Adrenal gland (tissue), 12 donors: ENCODE data around the gene COA5. TPM values are rescaled to one million over a fixed set of nuclear protein-coding genes. Genes with fewer than 3 reads are reported as not detected.

Source experiments
- DNase-seq, 7 donors: peaks; one replicate each; pipeline ENCODE4 v3.0.0-alpha.2; 2019 to 2020
- H3K27ac ChIP-seq, 5 donors: fragments of 200-600 bp; sonication (generic) in 4 of 5; 1 replicate in 3 of 5; 2 replicates in 2 of 5; pipeline versions ENCODE4 v1.5.1 to v1.8.0; 2016 to 2020; ENCODE audit warnings: mild to moderate bottlenecking in 1 of 5
- H3K27me3 ChIP-seq: fragments of 200-600 bp; 2 replicates; pipeline ENCODE4 v1.8.0; 2021
- H3K36me3 ChIP-seq, 2 donors: fragments of 200-600 bp; replicated peaks in 1 of 2; 1 replicate in 1 of 2; 2 replicates in 1 of 2; pipeline versions ENCODE4 v1.5.1 to v1.8.0; 2018 to 2022
- H3K4me1 ChIP-seq, 2 donors: fragments of 200-600 bp; replicated peaks in 1 of 2; 1 replicate in 1 of 2; 2 replicates in 1 of 2; pipeline versions ENCODE4 v1.5.1 to v1.8.0; 2018 to 2021
- H3K4me3 ChIP-seq, 4 donors: fragments of 200-600 bp; sonication (generic) in 3 of 4; one replicate each; pipeline ENCODE4 v1.5.1; 2016 to 2018
- H3K9me3 ChIP-seq, 3 donors: fragments of 200-600 bp; sonication (generic) in 1 of 3; replicated peaks in 1 of 3; 1 replicate in 2 of 3; 2 replicates in 1 of 3; pipeline versions ENCODE4 v1.5.1 to v1.8.0; 2016 to 2021
- POLR2A ChIP-seq, 2 donors: fragments of 450-650 bp; IDR thresholded peaks; one replicate each; pipeline ENCODE4 v1.6.1; 2017; ENCODE audit warnings: antibody characterized with exemption in 2 of 2, mild to moderate bottlenecking in 2 of 2, moderate library complexity in 1 of 2
- WGBS, 4 donors: extraction: QIAGEN DNeasy Blood & Tissue Kit in 2 of 4; methylation state at CpG; one replicate each; pipeline versions ENCODE4 v1.1.5 to v1.1.7; 2013 to 2017; 5-methylcytosine and 5-hydroxymethylcytosine counted together
- intact Hi-C, 2 donors: fragments of 100-400 bp; cut with DNase I; formaldehyde crosslinking; loops; one replicate each; pipeline versions ENCODE4 v1.14.1 to v1.15.0; 2022 to 2023
- polyA plus RNA-seq, 3 donors: library from polyadenylated mRNA; stranded (reverse); fragments of 200-250 nt in 2 of 3; fragments of 350-450 nt in 1 of 3; fragmentation: Illumina TruSeq in 1 of 3; extraction: RNeasy Lipid Tissue Mini Kit (QIAGEN cat#74804) in 1 of 3; gene quantifications; one replicate each; pipeline ENCODE4 v1.2.3, GENCODE V29; 2013 to 2014
- total RNA-seq, 9 donors: library from RNA; depleted of rRNA in 4 of 9; stranded (reverse); fragments of >200 nt in 4 of 9; fragments of 120-200 nt in 1 of 9; fragmentation: NEBNext Ultra II Directional in 1 of 9; extraction: Animal tissue kit (Norgen Biotek cat#: 25700) in 1 of 9; gene quantifications; one replicate each; pipeline versions ENCODE4 v1.1.0 to v1.2.4, GENCODE V29; 2013 to 2023
- TF ChIP-seq, protein P1 (sequence below), 6 experiments: fragments of 450-650 bp in 4 of 6; fragments of 200-600 bp in 2 of 6; sonication (generic) in 1 of 6; IDR thresholded peaks; 1 replicate in 5 of 6; 2 replicates in 1 of 6; pipeline versions ENCODE4 v1.5.1 to v1.8.0; 2016 to 2021; ENCODE audit warnings: antibody characterized with exemption in 6 of 6, mild to moderate bottlenecking in 2 of 6, moderate library complexity in 1 of 6
- donor health status: healthy with polysubstance abuse.
- donor health status: Bipolar disorder and iron deficiency.
- donor health status: DM: yes; HTN: yes; CAD: no.
- donor health status: DM: no; HTN: no; CAD: no.
- donor health status: DM: no; HTN: no; CAD: no.
- donor health status: DM: yes; HTN: yes; CAD: no.

Gene COA5
- total and polyA plus RNA-seq, 12 donors, result 18.9 to 76.0 (median 42.6) TPM

DNA sequence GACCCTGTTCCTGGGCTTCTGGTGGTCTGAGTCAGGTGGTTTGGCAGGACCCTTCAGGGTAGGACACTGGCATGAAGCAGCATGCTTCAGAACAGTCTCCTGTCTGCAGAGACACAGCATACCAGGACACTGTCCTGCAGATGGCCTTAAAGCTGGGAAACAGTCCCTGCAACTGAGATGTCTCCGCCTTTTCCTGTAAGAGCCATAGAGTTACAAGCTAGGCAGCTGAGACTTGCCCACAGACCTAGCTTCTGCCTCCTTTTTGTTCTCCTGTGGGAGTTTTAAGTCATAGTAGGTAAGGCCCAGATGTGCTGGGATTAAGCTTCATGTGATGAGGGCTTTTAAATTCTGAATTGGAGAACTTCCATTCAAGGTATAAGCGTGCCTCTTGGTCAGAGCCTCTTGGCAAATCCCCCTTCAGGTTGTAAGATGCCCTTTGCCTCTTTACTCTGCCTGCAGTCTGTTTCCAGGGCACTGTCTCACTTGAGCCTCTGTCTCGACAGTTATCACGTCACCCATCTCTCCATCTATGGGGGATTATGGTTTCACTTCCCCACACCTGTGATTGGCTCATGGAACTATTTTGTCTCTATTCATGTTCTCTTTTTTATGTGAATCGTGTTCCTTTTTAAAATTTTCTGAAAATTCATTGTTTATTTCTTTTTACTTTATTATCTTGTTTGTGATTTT lies 51.8 kb downstream of the COA5 start:
- TF ChIP-seq, protein P1, sequence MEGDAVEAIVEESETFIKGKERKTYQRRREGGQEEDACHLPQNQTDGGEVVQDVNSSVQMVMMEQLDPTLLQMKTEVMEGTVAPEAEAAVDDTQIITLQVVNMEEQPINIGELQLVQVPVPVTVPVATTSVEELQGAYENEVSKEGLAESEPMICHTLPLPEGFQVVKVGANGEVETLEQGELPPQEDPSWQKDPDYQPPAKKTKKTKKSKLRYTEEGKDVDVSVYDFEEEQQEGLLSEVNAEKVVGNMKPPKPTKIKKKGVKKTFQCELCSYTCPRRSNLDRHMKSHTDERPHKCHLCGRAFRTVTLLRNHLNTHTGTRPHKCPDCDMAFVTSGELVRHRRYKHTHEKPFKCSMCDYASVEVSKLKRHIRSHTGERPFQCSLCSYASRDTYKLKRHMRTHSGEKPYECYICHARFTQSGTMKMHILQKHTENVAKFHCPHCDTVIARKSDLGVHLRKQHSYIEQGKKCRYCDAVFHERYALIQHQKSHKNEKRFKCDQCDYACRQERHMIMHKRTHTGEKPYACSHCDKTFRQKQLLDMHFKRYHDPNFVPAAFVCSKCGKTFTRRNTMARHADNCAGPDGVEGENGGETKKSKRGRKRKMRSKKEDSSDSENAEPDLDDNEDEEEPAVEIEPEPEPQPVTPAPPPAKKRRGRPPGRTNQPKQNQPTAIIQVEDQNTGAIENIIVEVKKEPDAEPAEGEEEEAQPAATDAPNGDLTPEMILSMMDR (IDR thresholded peaks at IDR 0.05), result no peak
- no peak for TF ChIP-seq POLR2A (IDR thresholded peaks at IDR 0.05)
- no peaks in the 10 kb centered on the region for H3K27me3 ChIP-seq
- DNase-seq, result no peak
- H3K36me3 ChIP-seq, result peaks cover 0 to 53% of the 10 kb centered on the region in 2 donors
- no peaks in the 10 kb centered on the region for H3K9me3 ChIP-seq
- 82 to 91% (median 89%) methylated on average over 5 of the region's 5 CpGs for WGBS, 4 donors
- intact Hi-C loops, result no loop called here
- H3K4me1 ChIP-seq, result peaks cover 11 to 21% of the 10 kb centered on the region in 2 donors
- no peak overlapping the region for H3K4me3 ChIP-seq
- H3K27ac ChIP-seq, result no peak overlapping the region

- intact Hi-C loops, result no loop called here
Observed at GRCh38 chr2:98555696-98556095, 52.6 kb downstream of the COA5 start.

DNA sequence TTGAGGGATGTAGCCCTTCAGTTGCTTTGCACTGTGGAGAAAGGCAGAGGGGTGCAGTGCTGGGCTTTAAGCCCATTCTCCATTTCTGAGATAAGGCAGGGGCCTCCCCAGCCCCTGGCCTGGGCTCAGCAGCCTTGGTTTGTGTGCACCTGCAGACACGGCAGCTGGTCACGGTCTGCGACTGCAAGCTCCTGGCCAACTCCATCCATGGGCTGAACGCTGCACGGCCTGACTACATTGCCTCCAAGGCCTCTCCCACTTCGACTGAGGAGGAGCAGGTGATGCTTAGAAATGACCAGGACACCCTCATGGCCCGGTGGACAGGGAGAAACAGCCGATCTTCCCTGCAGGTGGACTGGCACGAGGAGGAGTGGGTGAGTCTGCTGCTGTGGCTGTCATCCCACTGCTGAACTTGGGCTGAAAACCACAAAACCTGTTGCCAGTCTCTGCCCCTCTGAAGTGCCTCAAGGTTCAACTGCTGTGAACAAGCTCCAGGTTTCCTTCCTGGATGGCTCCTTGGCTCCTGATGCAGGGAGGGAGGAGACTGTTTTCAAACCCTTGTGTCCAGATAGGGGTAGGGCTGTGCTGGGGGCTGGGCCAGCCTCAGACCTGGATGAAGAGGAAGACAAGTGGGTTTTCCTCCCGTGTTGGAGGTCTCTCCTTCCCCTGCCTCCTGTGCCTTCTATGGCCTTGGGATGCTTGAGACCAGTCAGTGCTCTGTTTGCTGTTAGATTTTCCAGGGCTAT lies 54.0 kb downstream of the COA5 start:
- no peak overlapping the region for H3K4me3 ChIP-seq
- H3K36me3 ChIP-seq, result peaks cover 0 to 52% of the 10 kb centered on the region in 2 donors
- no peaks in the 10 kb centered on the region for H3K27me3 ChIP-seq
- intact Hi-C loops, result no loop called here
- H3K9me3 ChIP-seq, result no peaks in the 10 kb centered on the region
- no peaks in the 10 kb centered on the region for H3K4me1 ChIP-seq
- no peak overlapping the region for H3K27ac ChIP-seq
- no peak for DNase-seq
- TF ChIP-seq POLR2A (IDR thresholded peaks at IDR 0.05), result no peak
- TF ChIP-seq, protein P1 (IDR thresholded peaks at IDR 0.05), result no peak
- 83 to 94% (median 94%) methylated on average over 1 to 10 of the region's 10 CpGs; no CpG with 5 or more reads in 1 of the 4 donors for WGBS, 4 donors

More at GRCh38 chr2:98555696-98556095, 52.6 kb downstream of the COA5 start:
- H3K4me3 ChIP-seq, result no peak overlapping the region
- peaks cover 10 to 13% of the 10 kb centered on the region in 2 donors for H3K4me1 ChIP-seq
- no peaks in the 10 kb centered on the region for H3K9me3 ChIP-seq
- H3K36me3 ChIP-seq, result peaks cover 0 to 53% of the 10 kb centered on the region in 2 donors
- TF ChIP-seq, protein P1 (IDR thresholded peaks at IDR 0.05), result no peak
- no peak for TF ChIP-seq POLR2A (IDR thresholded peaks at IDR 0.05)
- 95 to 98% (median 97%) methylated on average over 4 to 8 of the region's 8 CpGs for WGBS, 4 donors
- H3K27ac ChIP-seq, result no peak overlapping the region
- no peaks in the 10 kb centered on the region for H3K27me3 ChIP-seq
- DNase-seq, result peak in 1 of 7 donors; percentile 3

- Histone ChIP-seq H3K36me3 (peaks cover 0 to 46% of the 10 kb centered on the region in 2 donors), H3K27me3 (no peaks in the 10 kb centered on the region), H3K27ac (no peak overlapping the region), H3K4me1 (no peaks in the 10 kb centered on the region), H3K4me3 (no peak overlapping the region), H3K9me3 (no peaks in the 10 kb centered on the region)
- TF ChIP-seq POLR2A (IDR thresholded peaks at IDR 0.05), result no peak
- TF ChIP-seq, protein P1 (IDR thresholded peaks at IDR 0.05), result no peak
- 94 to 97% (median 95%) methylated on average over 4 to 7 of the region's 7 CpGs for WGBS, 4 donors
- peak in 1 of 7 donors; percentile 36 for DNase-seq
- intact Hi-C loops, result no loop called here
Observed at GRCh38 chr2:98552499-98553179, 55.7 kb downstream of the COA5 start.
